PFSK-1 (cell line): ENCODE data around the gene SMC5.

Source experiments
- POLR2AphosphoS5 ChIP-seq: IDR thresholded peaks from 2 replicates; pipeline ENCODE4 v1.6.1; 2012; ENCODE audit warnings: low read depth, mild to moderate bottlenecking, control low read depth, low read length, moderate library complexity
- REST ChIP-seq, 2 experiments: IDR thresholded peaks; 2 replicates each; pipeline versions ENCODE4 v1.6.1 to v1.8.0; 2011 to 2012; ENCODE audit warnings: low read depth in 2 of 2, low read length in 2 of 2, control low read depth in 1 of 2, inconsistent platforms in 1 of 2, mild to moderate bottlenecking in 1 of 2, moderate library complexity in 1 of 2; ENCODE audit not compliant: insufficient read depth in 1 of 2

GRCh38 chr9:70389188-70389587 lies 130.4 kb downstream of the SMC5 start:
- TF ChIP-seq POLR2AphosphoS5 (no peak), REST (IDR thresholded peaks at IDR 0.05; ENCODE audit: insufficient read depth in 1 of 2, low read depth in 2 of 2, low read length in 2 of 2) (no peak)
